GM12892 (cell line): ENCODE measurements around the gene DEPDC4.

Experiments used
- POLR2A ChIP-seq: IDR thresholded peaks from 2 replicates; pipeline ENCODE4 v1.6.1; 2011; ENCODE audit warnings: low read depth, low read length, control low read depth
- POLR2AphosphoS5 ChIP-seq: IDR thresholded peaks from 2 replicates; pipeline ENCODE4 v1.6.1; 2011; ENCODE audit warnings: low read depth, low read length, control low read depth

DNA sequence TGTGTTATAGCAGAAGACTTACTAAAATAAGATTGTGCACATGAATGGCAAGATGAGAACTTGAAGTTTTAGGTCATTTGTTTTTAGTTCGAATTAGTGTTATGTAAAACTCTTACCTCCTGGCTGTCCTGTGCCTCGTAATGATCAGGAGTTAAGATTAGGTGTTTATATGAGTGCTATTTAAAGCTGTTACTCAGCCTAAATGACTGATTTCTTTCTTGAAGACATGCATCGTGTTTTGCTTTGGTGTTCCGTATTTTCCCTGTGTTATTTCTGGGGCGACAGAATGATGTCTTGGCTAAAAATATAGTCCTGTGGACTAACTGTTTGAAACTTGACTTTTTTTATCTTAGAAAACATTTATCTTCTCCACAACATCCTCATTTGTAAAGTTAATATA, 22.2 kb upstream of the DEPDC4 start:
- no peak for TF ChIP-seq POLR2AphosphoS5
- no peak for TF ChIP-seq POLR2A
